H9 (cell line): ENCODE results near the gene NFE2. TPM values are rescaled to one million over a fixed set of nuclear protein-coding genes. Genes with fewer than 3 reads are reported as not detected.

Experiments used
- DNase-seq: peaks from one replicate; pipeline ENCODE4 v3.0.0-alpha.2; 2017
- H2AFZ ChIP-seq: one replicate; pipeline ENCODE4 v1.6.1; 2013; ENCODE audit warnings: mild to moderate bottlenecking, low read length, control low read depth, moderate library complexity
- H2AK5ac ChIP-seq: 2 replicates; pipeline ENCODE4 v1.6.1; 2013; ENCODE audit warnings: low read length, control low read depth, mixed read lengths; ENCODE audit not compliant: insufficient read length
- H2BK120ac ChIP-seq: one replicate; pipeline ENCODE4 v1.6.1; 2013; ENCODE audit warnings: low read depth, mild to moderate bottlenecking, low read length, control low read depth, inconsistent platforms; ENCODE audit not compliant: poor library complexity, severe bottlenecking
- H2BK12ac ChIP-seq: 2 replicates; pipeline ENCODE4 v1.6.1; 2013; ENCODE audit warnings: low read length, control low read depth, mixed read lengths, low read depth; ENCODE audit not compliant: insufficient read length
- H2BK15ac ChIP-seq: 2 replicates; pipeline ENCODE4 v1.6.1; 2013; ENCODE audit warnings: low read depth, low read length, control low read depth
- H2BK20ac ChIP-seq: one replicate; pipeline ENCODE4 v1.6.1; 2013; ENCODE audit warnings: low read depth, mild to moderate bottlenecking, low read length, control low read depth, inconsistent platforms; ENCODE audit not compliant: poor library complexity, severe bottlenecking
- H2BK5ac ChIP-seq: 2 replicates; pipeline ENCODE4 v1.6.1; 2013; ENCODE audit warnings: low read length, control low read depth, mixed read lengths; ENCODE audit not compliant: insufficient read length
- H3K14ac ChIP-seq: 2 replicates; pipeline ENCODE4 v1.6.1; 2013; ENCODE audit warnings: low read length, control low read depth; ENCODE audit not compliant: insufficient read depth
- H3K18ac ChIP-seq: 2 replicates; pipeline ENCODE4 v1.6.1; 2013; ENCODE audit warnings: low read depth, mild to moderate bottlenecking, mixed read lengths, low read length, control low read depth; ENCODE audit not compliant: insufficient read length
- H3K23ac ChIP-seq: 2 replicates; pipeline ENCODE4 v1.6.1; 2013; ENCODE audit warnings: low read length, control low read depth, mixed read lengths, low read depth; ENCODE audit not compliant: insufficient read length
- H3K23me2 ChIP-seq: 2 replicates; pipeline ENCODE4 v1.6.1; 2013; ENCODE audit warnings: low read depth, mild to moderate bottlenecking, mixed read lengths, low read length, control low read depth; ENCODE audit not compliant: insufficient read length, poor library complexity, severe bottlenecking
- H3K27ac ChIP-seq: 2 replicates; pipeline ENCODE4 v1.5.1; 2013; ENCODE audit warnings: low read length, control low read depth, mixed read lengths, low read depth; ENCODE audit not compliant: insufficient read length
- H3K27me3 ChIP-seq: 2 replicates; pipeline ENCODE4 v1.6.1; 2013; ENCODE audit warnings: low read length, control low read depth, inconsistent platforms; ENCODE audit not compliant: insufficient read depth
- H3K4ac ChIP-seq: 2 replicates; pipeline ENCODE4 v1.6.1; 2013; ENCODE audit warnings: low read depth, mild to moderate bottlenecking, control low read depth, inconsistent platforms, low read length, moderate library complexity
- H3K4me1 ChIP-seq: 2 replicates; pipeline ENCODE4 v1.6.1; 2013; ENCODE audit warnings: low read length, control low read depth, inconsistent platforms; ENCODE audit not compliant: insufficient read depth
- H3K4me2 ChIP-seq: 2 replicates; pipeline ENCODE4 v1.6.1; 2013; ENCODE audit warnings: low read length, control low read depth, mixed read lengths; ENCODE audit not compliant: insufficient read length, insufficient read depth
- H3K56ac ChIP-seq: 2 replicates; pipeline ENCODE4 v1.6.1; 2013; ENCODE audit warnings: low read depth, mild to moderate bottlenecking, mixed read lengths, low read length, control low read depth; ENCODE audit not compliant: insufficient read length
- H3K79me1 ChIP-seq: 2 replicates; pipeline ENCODE4 v1.6.1; 2013; ENCODE audit warnings: low read depth, mild to moderate bottlenecking, moderate library complexity, low read length, control low read depth, inconsistent platforms; ENCODE audit not compliant: insufficient read depth, poor library complexity, severe bottlenecking
- H3K79me2 ChIP-seq: 2 replicates; pipeline ENCODE4 v1.6.1; 2013; ENCODE audit warnings: low read length, control low read depth, inconsistent platforms; ENCODE audit not compliant: insufficient read depth
- H3K9ac ChIP-seq: 2 replicates; pipeline ENCODE4 v1.6.1; 2013; ENCODE audit warnings: low read length, control low read depth, mixed read lengths; ENCODE audit not compliant: insufficient read length; ENCODE audit errors: extremely low read depth
- H3K9me3 ChIP-seq: one replicate; pipeline ENCODE4 v1.6.1; 2013; ENCODE audit warnings: low read depth, low read length, inconsistent platforms; ENCODE audit not compliant: control insufficient read depth
- H3T11ph ChIP-seq: one replicate; pipeline ENCODE4 v1.6.1; 2013; ENCODE audit warnings: mild to moderate bottlenecking, low read length, control low read depth, inconsistent platforms
- H4K20me1 ChIP-seq: one replicate; pipeline ENCODE4 v1.6.1; 2013; ENCODE audit not compliant: control insufficient read depth, insufficient read length, insufficient read depth
- H4K5ac ChIP-seq: 2 replicates; pipeline ENCODE4 v1.6.1; 2013; ENCODE audit warnings: low read depth, mild to moderate bottlenecking, mixed read lengths, low read length, control low read depth; ENCODE audit not compliant: insufficient read length
- H4K8ac ChIP-seq: replicated peaks from 2 replicates; pipeline ENCODE4 v1.6.1; 2013; ENCODE audit warnings: low read length, control low read depth, mixed read lengths, low read depth; ENCODE audit not compliant: insufficient read length
- H4K91ac ChIP-seq: 2 replicates; pipeline ENCODE4 v1.6.1; 2013; ENCODE audit warnings: low read depth, mild to moderate bottlenecking, moderate library complexity, mixed read lengths, low read length, control low read depth; ENCODE audit not compliant: insufficient read length
- H3K27ac Mint-ChIP-seq, 3 experiments: 2 replicates in 2 of 3; 3 replicates in 1 of 3; pipeline ENCODE4 v1.8.0; 2020 to 2021; ENCODE audit warnings: mixed read lengths in 3 of 3, mild to moderate bottlenecking in 1 of 3, moderate library complexity in 1 of 3
- H3K27me3 Mint-ChIP-seq: 2 replicates; pipeline ENCODE4 v1.8.0; 2021; ENCODE audit warnings: low read depth, mild to moderate bottlenecking, moderate library complexity, mixed read lengths
- H3K36me3 Mint-ChIP-seq, 3 experiments: 2 replicates in 2 of 3; 3 replicates in 1 of 3; pipeline ENCODE4 v1.8.0; 2020 to 2021; ENCODE audit warnings: low read depth in 3 of 3, mixed read lengths in 3 of 3; ENCODE audit not compliant: insufficient read depth in 1 of 3
- H3K4me1 Mint-ChIP-seq, 2 experiments: 2 replicates each; pipeline ENCODE4 v1.8.0; 2020; ENCODE audit warnings: mixed read lengths in 2 of 2
- H3K4me3 Mint-ChIP-seq, 2 experiments: 2 replicates in 1 of 2; 3 replicates in 1 of 2; pipeline ENCODE4 v1.8.0; 2020 to 2021; ENCODE audit warnings: mild to moderate bottlenecking in 2 of 2, mixed read lengths in 2 of 2, moderate library complexity in 1 of 2
- H3K9me3 Mint-ChIP-seq, 2 experiments: 2 replicates in 1 of 2; 3 replicates in 1 of 2; pipeline ENCODE4 v1.8.0; 2020; ENCODE audit warnings: mild to moderate bottlenecking in 2 of 2, mixed read lengths in 2 of 2, moderate library complexity in 1 of 2
- WGBS: extraction: QIAGEN DNeasy Blood & Tissue Kit; methylation state at CpG from one replicate; pipeline ENCODE4 v1.1.7; 2013; ENCODE audit warnings: missing lambda C conversion rate, low lambda C conversion rate, mixed read lengths; ENCODE audit not compliant: insufficient read length; ENCODE audit errors: extremely low coverage; 5-methylcytosine and 5-hydroxymethylcytosine counted together
- total RNA-seq: library from RNA; stranded (reverse); gene quantifications from 2 replicates; pipeline ENCODE4 v1.2.1, GENCODE V29; 2021
- TF ChIP-seq, protein P1 (sequence below): fragments of 200-600 bp; sonication (generic); conservative IDR thresholded peaks from 3 replicates; pipeline ENCODE4 v1.8.0; 2021; ENCODE audit warnings: antibody characterized with exemption, mild to moderate bottlenecking

Gene NFE2
- total RNA-seq, 1 experiment from 2014 or later = 1.2 TPM

GRCh38 chr12:54296393-54297099 is 4.3 kb downstream of the NFE2 start:
- Histone ChIP-seq H2BK5ac (no peak overlapping the region), H3K4me2 (no peak overlapping the region), H3K27me3 (peaks cover 7% of the 10 kb centered on the region; the same call in 1 of the 2 replicates), H2BK15ac (no peak overlapping the region), H3T11ph (no peak overlapping the region), H2AFZ (no peak overlapping the region), H3K4ac (no peak overlapping the region), H3K18ac (no peak overlapping the region), H2BK20ac (no peak overlapping the region), H3K4me1 (peaks cover 3% of the 10 kb centered on the region; the same call in 1 of the 2 replicates), H3K23ac (no peak overlapping the region), H3K56ac (no peak overlapping the region), H2BK12ac (no peak overlapping the region), H3K9ac (no peak overlapping the region), H3K27ac (no peak overlapping the region), H4K91ac (no peak overlapping the region), H3K79me2 (no peaks in the 10 kb centered on the region), H4K5ac (no peak overlapping the region), H3K79me1 (no peaks in the 10 kb centered on the region), H3K23me2 (peaks cover 6% of the 10 kb centered on the region), H4K8ac (no peak overlapping the region), H3K14ac (no peak overlapping the region), H4K20me1 (no peaks in the 10 kb centered on the region), H2BK120ac (no peak overlapping the region), H2AK5ac (no peak overlapping the region), H3K9me3 (no peaks in the 10 kb centered on the region)
- H3K27ac Mint-ChIP-seq = no peak overlapping the region; a peak in 1 of 7 replicates
- no peak for DNase-seq
- H3K4me1 Mint-ChIP-seq = peaks cover 28 to 38% of the 10 kb centered on the region in 2 experiments
- H3K4me3 Mint-ChIP-seq = no peak overlapping the region
- peaks cover 26% of the 10 kb centered on the region for H3K27me3 Mint-ChIP-seq
- no CpG with 5 or more reads among the region's 5 CpGs for WGBS
- H3K9me3 Mint-ChIP-seq = no peaks in the 10 kb centered on the region
- peaks cover 0 to 5% (median 0%) of the 10 kb centered on the region in 3 experiments; a peak in 2 of 7 replicates for H3K36me3 Mint-ChIP-seq
- TF ChIP-seq, protein P1, sequence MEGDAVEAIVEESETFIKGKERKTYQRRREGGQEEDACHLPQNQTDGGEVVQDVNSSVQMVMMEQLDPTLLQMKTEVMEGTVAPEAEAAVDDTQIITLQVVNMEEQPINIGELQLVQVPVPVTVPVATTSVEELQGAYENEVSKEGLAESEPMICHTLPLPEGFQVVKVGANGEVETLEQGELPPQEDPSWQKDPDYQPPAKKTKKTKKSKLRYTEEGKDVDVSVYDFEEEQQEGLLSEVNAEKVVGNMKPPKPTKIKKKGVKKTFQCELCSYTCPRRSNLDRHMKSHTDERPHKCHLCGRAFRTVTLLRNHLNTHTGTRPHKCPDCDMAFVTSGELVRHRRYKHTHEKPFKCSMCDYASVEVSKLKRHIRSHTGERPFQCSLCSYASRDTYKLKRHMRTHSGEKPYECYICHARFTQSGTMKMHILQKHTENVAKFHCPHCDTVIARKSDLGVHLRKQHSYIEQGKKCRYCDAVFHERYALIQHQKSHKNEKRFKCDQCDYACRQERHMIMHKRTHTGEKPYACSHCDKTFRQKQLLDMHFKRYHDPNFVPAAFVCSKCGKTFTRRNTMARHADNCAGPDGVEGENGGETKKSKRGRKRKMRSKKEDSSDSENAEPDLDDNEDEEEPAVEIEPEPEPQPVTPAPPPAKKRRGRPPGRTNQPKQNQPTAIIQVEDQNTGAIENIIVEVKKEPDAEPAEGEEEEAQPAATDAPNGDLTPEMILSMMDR = no peak
